ENCODE results near the gene RAB1B.

DNA sequence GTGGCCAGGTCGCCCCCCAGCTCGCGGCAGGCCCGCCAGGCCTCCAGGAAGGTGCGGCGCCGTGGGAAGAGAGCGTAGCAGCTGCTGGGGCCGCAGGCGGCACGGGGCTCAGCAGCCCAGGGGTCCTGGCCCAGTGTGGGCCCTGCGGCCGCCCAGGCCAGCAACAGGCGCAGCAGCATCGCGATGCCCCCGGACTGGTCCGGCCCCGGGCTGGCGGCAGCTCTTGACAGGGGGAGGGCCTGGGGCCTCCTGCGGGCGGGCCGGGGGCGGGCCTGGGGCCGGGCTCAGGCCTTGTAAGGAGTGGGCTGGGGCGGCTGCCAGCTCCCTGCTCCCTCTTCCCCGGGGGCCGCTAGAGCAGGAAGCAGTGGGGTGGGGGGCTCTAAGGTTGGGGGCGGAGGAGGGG lies 48.4 kb downstream of the RAB1B start, which contains the start of gene CD248:
- TF ChIP-seq, protein P1, sequence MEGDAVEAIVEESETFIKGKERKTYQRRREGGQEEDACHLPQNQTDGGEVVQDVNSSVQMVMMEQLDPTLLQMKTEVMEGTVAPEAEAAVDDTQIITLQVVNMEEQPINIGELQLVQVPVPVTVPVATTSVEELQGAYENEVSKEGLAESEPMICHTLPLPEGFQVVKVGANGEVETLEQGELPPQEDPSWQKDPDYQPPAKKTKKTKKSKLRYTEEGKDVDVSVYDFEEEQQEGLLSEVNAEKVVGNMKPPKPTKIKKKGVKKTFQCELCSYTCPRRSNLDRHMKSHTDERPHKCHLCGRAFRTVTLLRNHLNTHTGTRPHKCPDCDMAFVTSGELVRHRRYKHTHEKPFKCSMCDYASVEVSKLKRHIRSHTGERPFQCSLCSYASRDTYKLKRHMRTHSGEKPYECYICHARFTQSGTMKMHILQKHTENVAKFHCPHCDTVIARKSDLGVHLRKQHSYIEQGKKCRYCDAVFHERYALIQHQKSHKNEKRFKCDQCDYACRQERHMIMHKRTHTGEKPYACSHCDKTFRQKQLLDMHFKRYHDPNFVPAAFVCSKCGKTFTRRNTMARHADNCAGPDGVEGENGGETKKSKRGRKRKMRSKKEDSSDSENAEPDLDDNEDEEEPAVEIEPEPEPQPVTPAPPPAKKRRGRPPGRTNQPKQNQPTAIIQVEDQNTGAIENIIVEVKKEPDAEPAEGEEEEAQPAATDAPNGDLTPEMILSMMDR (IDR thresholded peaks at IDR 0.05; ENCODE audit: low read depth, low read length, poor library complexity, severe bottlenecking) = no peak
- no peak for TF ChIP-seq EZH2phosphoT487 (IDR thresholded peaks at IDR 0.05; ENCODE audit: borderline replicate concordance, low read length)

All from DOHH2 (cell line).